Trophoblast cell (in vitro differentiated cells and primary cell): ENCODE results near the gene GNA12.

Experiments
- DNase-seq, 2 donors: peaks; one replicate each; pipeline ENCODE4 v3.0.0-alpha.2; 2016
- H2AFZ ChIP-seq: 2 replicates; pipeline ENCODE4 v1.6.1; 2013; ENCODE audit warnings: low read length, moderate library complexity, mild to moderate bottlenecking; ENCODE audit not compliant: insufficient read depth, poor library complexity
- H2AK5ac ChIP-seq: 2 replicates; pipeline ENCODE4 v1.6.1; 2013; ENCODE audit warnings: mild to moderate bottlenecking, low read length
- H2BK120ac ChIP-seq: 2 replicates; pipeline ENCODE4 v1.6.1; 2013; ENCODE audit warnings: low read length, mild to moderate bottlenecking, moderate library complexity; ENCODE audit not compliant: insufficient read depth, poor library complexity
- H2BK12ac ChIP-seq: 2 replicates; pipeline ENCODE4 v1.6.1; 2013; ENCODE audit warnings: mild to moderate bottlenecking, low read length, moderate library complexity
- H2BK5ac ChIP-seq: 2 replicates; pipeline ENCODE4 v1.6.1; 2013; ENCODE audit warnings: low read length, low read depth, moderate library complexity, mild to moderate bottlenecking; ENCODE audit not compliant: poor library complexity
- H3K14ac ChIP-seq: 2 replicates; pipeline ENCODE4 v1.6.1; 2013; ENCODE audit warnings: mild to moderate bottlenecking, low read length
- H3K18ac ChIP-seq: 2 replicates; pipeline ENCODE4 v1.6.1; 2013; ENCODE audit warnings: mild to moderate bottlenecking, low read length
- H3K23ac ChIP-seq: 2 replicates; pipeline ENCODE4 v1.6.1; 2013; ENCODE audit warnings: low read length
- H3K27ac ChIP-seq: 2 replicates; pipeline ENCODE4 v1.5.1; 2013; ENCODE audit warnings: low read depth, mild to moderate bottlenecking, inconsistent platforms, low read length, moderate library complexity
- H3K27me3 ChIP-seq: 2 replicates; pipeline ENCODE4 v1.6.1; 2013; ENCODE audit warnings: inconsistent platforms, mild to moderate bottlenecking, low read length, moderate library complexity; ENCODE audit not compliant: insufficient read depth
- H3K36me3 ChIP-seq, 2 experiments: 1 replicate in 1 of 2; 2 replicates in 1 of 2; pipeline ENCODE4 v1.6.1; 2013; ENCODE audit warnings: low read length in 2 of 2, mild to moderate bottlenecking in 2 of 2, moderate library complexity in 1 of 2; ENCODE audit not compliant: insufficient read depth in 2 of 2, control insufficient read depth in 1 of 2
- H3K4ac ChIP-seq: 2 replicates; pipeline ENCODE4 v1.6.1; 2013; ENCODE audit warnings: low read depth, mild to moderate bottlenecking, low read length, moderate library complexity
- H3K4me1 ChIP-seq, 2 experiments: 1 replicate in 1 of 2; 2 replicates in 1 of 2; pipeline ENCODE4 v1.6.1; 2013; ENCODE audit warnings: low read length in 2 of 2, mild to moderate bottlenecking in 2 of 2, moderate library complexity in 1 of 2; ENCODE audit not compliant: insufficient read depth in 2 of 2, control insufficient read depth in 1 of 2
- H3K4me2 ChIP-seq: 2 replicates; pipeline ENCODE4 v1.6.1; 2013; ENCODE audit warnings: inconsistent platforms, mild to moderate bottlenecking, low read length, moderate library complexity
- H3K4me3 ChIP-seq: 2 replicates; pipeline ENCODE4 v1.5.1; 2013; ENCODE audit warnings: mild to moderate bottlenecking, low read depth, low read length, inconsistent platforms
- H3K79me1 ChIP-seq: one replicate; pipeline ENCODE4 v1.6.1; 2013; ENCODE audit warnings: low read length
- H3K79me2 ChIP-seq: 2 replicates; pipeline ENCODE4 v1.6.1; 2013; ENCODE audit warnings: low read length, mild to moderate bottlenecking; ENCODE audit not compliant: control insufficient read depth, insufficient read depth, poor library complexity
- H3K9ac ChIP-seq: 2 replicates; pipeline ENCODE4 v1.6.1; 2013; ENCODE audit warnings: mild to moderate bottlenecking, low read length
- H3K9me3 ChIP-seq: 2 replicates; pipeline ENCODE4 v1.6.1; 2013; ENCODE audit warnings: low read depth, mild to moderate bottlenecking, control low read depth, inconsistent platforms, low read length; ENCODE audit not compliant: insufficient read depth
- H4K12ac ChIP-seq: 2 replicates; pipeline ENCODE4 v1.6.1; 2013; ENCODE audit warnings: low read depth, mild to moderate bottlenecking, low read length, moderate library complexity
- H4K8ac ChIP-seq: 2 replicates; pipeline ENCODE4 v1.6.1; 2013; ENCODE audit warnings: low read depth, mild to moderate bottlenecking, low read length, moderate library complexity
- H4K91ac ChIP-seq: one replicate; pipeline ENCODE4 v1.6.1; 2013; ENCODE audit warnings: low read depth, mild to moderate bottlenecking, low read length, moderate library complexity
- WGBS: extraction: QIAGEN DNeasy Blood & Tissue Kit; methylation state at CpG from one replicate; pipeline ENCODE4 v1.1.7; 2013; ENCODE audit warnings: missing lambda C conversion rate; ENCODE audit not compliant: insufficient read length, insufficient coverage; ENCODE audit errors: extremely low coverage; 5-methylcytosine and 5-hydroxymethylcytosine counted together

Gene GNA12

DNA sequence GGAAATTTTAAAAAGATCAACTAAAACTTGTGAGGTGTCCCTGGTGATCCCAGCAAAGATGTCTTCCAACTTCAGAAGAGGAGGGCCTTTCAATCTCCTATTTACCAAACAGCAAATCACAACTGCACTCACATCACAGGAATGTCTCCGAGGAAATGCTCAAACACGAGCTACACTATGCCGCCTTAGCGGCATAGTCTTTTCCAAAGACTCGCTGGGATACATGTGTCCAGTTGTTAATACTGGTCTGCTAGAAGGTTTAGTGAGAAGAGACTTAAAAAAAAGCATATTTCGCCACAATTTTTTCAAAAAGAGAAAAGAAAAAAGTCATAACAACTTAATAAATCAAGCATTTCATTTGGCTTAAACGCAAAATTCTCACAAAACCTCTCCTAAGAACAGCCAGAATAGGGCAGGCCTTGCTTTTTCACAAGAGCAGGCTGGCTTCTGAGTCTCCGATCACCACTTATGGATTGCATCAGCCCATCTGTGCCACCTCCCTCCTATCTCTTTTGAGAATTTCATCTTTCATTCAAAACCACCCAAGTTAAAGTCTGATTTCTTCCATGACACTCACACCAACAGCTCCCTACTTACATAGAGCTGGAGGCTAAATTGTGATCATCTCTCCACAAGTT is 66.1 kb downstream of the GNA12 start:
- Histone ChIP-seq H3K23ac (no peak overlapping the region), H2AK5ac (no peak overlapping the region), H3K79me2 (peaks cover 3% of the 10 kb centered on the region), H2BK5ac (no peak overlapping the region), H3K14ac (no peak overlapping the region), H3K4me3 (no peak overlapping the region), H4K12ac (no peak overlapping the region), H2AFZ (no peak overlapping the region), H2BK120ac (no peak overlapping the region), H4K91ac (peak overlapping the region; percentile 21), H3K18ac (no peak overlapping the region), H3K27ac (no peak overlapping the region), H3K9ac (no peak overlapping the region), H4K8ac (no peak overlapping the region), H3K9me3 (peaks cover 4% of the 10 kb centered on the region), H3K4ac (no peak overlapping the region), H3K27me3 (no peaks in the 10 kb centered on the region), H2BK12ac (no peak overlapping the region), H3K4me2 (no peak overlapping the region), H3K79me1 (peaks cover 13% of the 10 kb centered on the region), H3K36me3 (peaks cover 17 to 27% of the 10 kb centered on the region in 2 experiments), H3K4me1 (peaks cover 18 to 23% of the 10 kb centered on the region in 2 experiments)
- DNase-seq: no peak
- WGBS: no CpG with 5 or more reads among the region's 8 CpGs

DNA sequence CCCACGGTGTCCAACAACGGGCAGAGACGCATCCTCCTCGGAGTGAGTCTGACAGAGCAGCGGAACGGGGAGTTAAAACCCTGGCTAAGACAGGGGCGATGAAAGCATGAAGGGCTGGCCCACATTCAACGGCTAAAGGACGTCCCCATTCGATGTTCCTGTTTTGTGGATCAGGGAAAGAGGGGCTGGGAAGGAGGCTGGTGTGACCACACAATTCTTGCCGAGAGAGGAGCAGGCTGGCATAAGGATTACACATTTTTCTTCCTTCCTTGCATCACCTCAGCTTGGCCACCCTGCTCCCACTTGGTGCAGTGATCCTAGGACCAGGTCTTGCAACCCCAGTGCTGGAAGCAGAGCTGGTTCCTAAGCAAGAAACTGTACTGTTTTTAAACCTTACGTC is 67.7 kb downstream of the GNA12 start:
- H4K91ac ChIP-seq: no peak overlapping the region
- H3K4me1 ChIP-seq: peaks cover 15 to 21% of the 10 kb centered on the region in 2 experiments
- no peaks in the 10 kb centered on the region for H3K27me3 ChIP-seq
- no peak overlapping the region for H3K18ac ChIP-seq
- H3K36me3 ChIP-seq: peaks cover 21 to 31% of the 10 kb centered on the region in 2 experiments
- H3K79me1 ChIP-seq: peaks cover 11% of the 10 kb centered on the region
- no peak overlapping the region for H2AFZ ChIP-seq
- H3K27ac ChIP-seq: no peak overlapping the region
- no peak overlapping the region for H4K8ac ChIP-seq
- H3K9ac ChIP-seq: no peak overlapping the region
- H3K4ac ChIP-seq: no peak overlapping the region
- peaks cover 4% of the 10 kb centered on the region for H3K9me3 ChIP-seq
- no peak overlapping the region for H4K12ac ChIP-seq
- peaks cover 3% of the 10 kb centered on the region for H3K79me2 ChIP-seq
- no peak overlapping the region for H2BK5ac ChIP-seq
- no peak for DNase-seq
- no peak overlapping the region for H3K4me3 ChIP-seq
- H2BK12ac ChIP-seq: no peak overlapping the region
- no peak overlapping the region for H3K4me2 ChIP-seq
- no peak overlapping the region for H3K14ac ChIP-seq
- no peak overlapping the region for H2BK120ac ChIP-seq
- no CpG with 5 or more reads among the region's 12 CpGs for WGBS
- no peak overlapping the region for H3K23ac ChIP-seq
- no peak overlapping the region for H2AK5ac ChIP-seq

DNA sequence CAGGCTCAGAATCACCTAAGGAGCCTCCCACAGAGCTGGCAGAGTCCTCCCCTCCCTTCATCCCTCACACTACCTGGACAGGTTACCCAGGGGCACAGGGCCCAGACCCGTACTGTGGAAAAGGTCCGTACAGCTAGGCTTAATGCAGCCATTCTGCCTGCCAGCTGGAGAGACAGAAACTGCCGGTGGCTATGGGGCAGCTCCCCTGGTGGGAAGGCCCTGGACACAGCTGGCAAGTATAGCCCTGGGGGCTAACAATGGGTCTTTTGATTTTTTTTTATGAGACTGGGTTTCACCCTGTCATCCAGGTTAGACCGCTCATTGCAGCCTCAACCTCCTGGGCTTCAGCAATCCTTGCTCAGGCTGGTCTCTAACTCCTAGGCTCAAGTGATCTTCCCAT is 68.3 kb downstream of the GNA12 start:
- H3K4me2 ChIP-seq: no peak overlapping the region
- peaks cover 3% of the 10 kb centered on the region for H3K79me2 ChIP-seq
- no peak overlapping the region for H3K14ac ChIP-seq
- no peak overlapping the region for H4K12ac ChIP-seq
- peaks cover 11% of the 10 kb centered on the region for H3K79me1 ChIP-seq
- no peaks in the 10 kb centered on the region for H3K27me3 ChIP-seq
- no peak overlapping the region for H2BK120ac ChIP-seq
- H2AFZ ChIP-seq: no peak overlapping the region
- H3K18ac ChIP-seq: peak overlapping the region; percentile 26
- peaks cover 4% of the 10 kb centered on the region for H3K9me3 ChIP-seq
- no peak overlapping the region for H4K91ac ChIP-seq
- no peak overlapping the region for H3K23ac ChIP-seq
- no CpG with 5 or more reads among the region's 4 CpGs for WGBS
- no peak overlapping the region for H2AK5ac ChIP-seq
- no peak overlapping the region for H2BK12ac ChIP-seq
- DNase-seq: no peak
- no peak overlapping the region for H3K9ac ChIP-seq
- peaks cover 15 to 21% of the 10 kb centered on the region in 2 experiments for H3K4me1 ChIP-seq
- H4K8ac ChIP-seq: peak overlapping the region; percentile 14
- H2BK5ac ChIP-seq: no peak overlapping the region
- peak overlapping the region; percentile 32 for H3K4ac ChIP-seq
- H3K27ac ChIP-seq: no peak overlapping the region
- H3K4me3 ChIP-seq: no peak overlapping the region
- H3K36me3 ChIP-seq: peaks cover 23 to 35% of the 10 kb centered on the region in 2 experiments

DNA sequence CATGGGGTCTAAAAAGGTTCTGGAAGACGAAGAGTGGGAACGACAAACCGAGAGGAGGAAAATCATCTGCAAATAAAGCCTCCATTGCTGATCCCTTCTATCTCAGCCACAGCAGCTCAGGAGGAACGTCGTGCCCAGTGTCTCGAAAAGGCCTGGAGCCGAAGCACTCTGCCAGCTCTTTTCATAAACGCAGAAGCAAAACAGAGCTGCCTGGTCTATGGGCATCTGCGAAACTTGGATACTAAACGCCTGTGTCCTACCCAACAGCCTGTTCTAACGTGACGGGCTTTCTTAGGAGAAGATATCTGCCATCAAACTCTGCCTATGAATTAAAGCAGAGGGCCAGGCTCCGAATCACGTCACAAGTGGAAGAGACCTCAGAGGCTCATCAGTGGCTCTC is 68.7 kb downstream of the GNA12 start:
- H3K36me3 ChIP-seq: peaks cover 24 to 35% of the 10 kb centered on the region in 2 experiments
- H4K8ac ChIP-seq: no peak overlapping the region
- H3K23ac ChIP-seq: no peak overlapping the region
- H3K4ac ChIP-seq: peak overlapping the region; percentile 32
- peaks cover 11% of the 10 kb centered on the region for H3K79me1 ChIP-seq
- DNase-seq: no peak
- H3K9me3 ChIP-seq: peaks cover 4% of the 10 kb centered on the region
- H3K79me2 ChIP-seq: peaks cover 3% of the 10 kb centered on the region
- no peak overlapping the region for H3K9ac ChIP-seq
- H2AFZ ChIP-seq: no peak overlapping the region
- no peak overlapping the region for H2AK5ac ChIP-seq
- no peak overlapping the region for H2BK120ac ChIP-seq
- no peak overlapping the region for H4K12ac ChIP-seq
- no peak overlapping the region for H4K91ac ChIP-seq
- H3K4me1 ChIP-seq: peaks cover 15 to 21% of the 10 kb centered on the region in 2 experiments
- H3K4me2 ChIP-seq: no peak overlapping the region
- peak overlapping the region; percentile 26 for H3K18ac ChIP-seq
- H2BK12ac ChIP-seq: no peak overlapping the region
- no CpG with 5 or more reads among the region's 14 CpGs for WGBS
- no peak overlapping the region for H3K4me3 ChIP-seq
- H2BK5ac ChIP-seq: no peak overlapping the region
- H3K27ac ChIP-seq: no peak overlapping the region
- H3K14ac ChIP-seq: no peak overlapping the region
- H3K27me3 ChIP-seq: no peaks in the 10 kb centered on the region
